PC-9 (cell line): Measurements from ENCODE around the gene PHPT1. TPM values are rescaled to one million over a fixed set of nuclear protein-coding genes. Genes with fewer than 3 reads are reported as not detected.

Experiments
- BruUV-seq: library from RNA; stranded (reverse); fragments of 400-500 nt; replicated peaks from 2 replicates; lab custom pipeline; 2021; lab: Mats Ljungman, UMichigan
- CTCF ChIA-PET: fragments of 300-600 bp; sonication (Branson Sonifier 250); formaldehyde crosslinking; loops from one replicate; lab custom pipeline; 2022; ENCODE audit warnings: antibody characterized with exemption; lab: Charles Lee
- POLR2A ChIA-PET: fragments of 300-600 bp; sonication (Branson Sonifier 250); formaldehyde crosslinking; loops from one replicate; lab custom pipeline; 2022; ENCODE audit warnings: antibody characterized with exemption; ENCODE audit not compliant: unreplicated experiment; lab: Charles Lee
- DNase-seq, 2 experiments: peaks; one replicate each; pipeline versions ENCODE4 v3.0.0 to v3.0.0-alpha.2; 2015 to 2022; ENCODE audit warnings: mixed read lengths in 1 of 2
- H2AFZ ChIP-seq: fragments of 200-600 bp; sonication (generic); 2 replicates; pipeline ENCODE4 v1.8.1; 2017; ENCODE audit warnings: antibody characterized with exemption
- H3F3A ChIP-seq: fragments of 200-600 bp; sonication (generic); 2 replicates; pipeline ENCODE4 v1.8.1; 2017; ENCODE audit warnings: antibody characterized with exemption, mild to moderate bottlenecking, low read depth; ENCODE audit not compliant: insufficient read depth
- H3K27ac ChIP-seq: fragments of 200-600 bp; sonication (generic); 2 replicates; pipeline ENCODE4 v1.6.1; 2016; ENCODE audit warnings: mixed run types
- H3K27me3 ChIP-seq: fragments of 200-600 bp; sonication (generic); 2 replicates; pipeline ENCODE4 v1.6.1; 2016; ENCODE audit warnings: low read depth, mixed run types; ENCODE audit not compliant: insufficient read depth
- H3K36me3 ChIP-seq: fragments of 200-600 bp; sonication (generic); 2 replicates; pipeline ENCODE4 v1.6.1; 2016; ENCODE audit warnings: low read depth, mixed run types
- H3K4me1 ChIP-seq: fragments of 200-600 bp; sonication (generic); replicated peaks from 2 replicates; pipeline ENCODE4 v1.6.1; 2016; ENCODE audit warnings: mixed run types; ENCODE audit not compliant: insufficient read depth
- H3K4me2 ChIP-seq: fragments of 200-600 bp; sonication (generic); 2 replicates; pipeline ENCODE4 v1.6.1; 2017; ENCODE audit warnings: mixed run types
- H3K4me3 ChIP-seq: fragments of 200-600 bp; sonication (generic); 2 replicates; pipeline ENCODE4 v1.6.1; 2016; ENCODE audit warnings: mixed run types
- H3K79me2 ChIP-seq: fragments of 200-600 bp; sonication (generic); 2 replicates; pipeline ENCODE4 v1.6.1; 2017; ENCODE audit warnings: low read depth, mixed run types
- H3K9me2 ChIP-seq: fragments of 200-600 bp; sonication (generic); 2 replicates; pipeline ENCODE4 v1.8.1; 2017; ENCODE audit warnings: mild to moderate bottlenecking; ENCODE audit not compliant: insufficient read depth
- H3K9me3 ChIP-seq: fragments of 200-600 bp; sonication (generic); 2 replicates; pipeline ENCODE4 v1.8.1; 2016; ENCODE audit warnings: low read depth; ENCODE audit not compliant: insufficient read depth
- H4K20me1 ChIP-seq: fragments of 200-600 bp; sonication (generic); 2 replicates; pipeline ENCODE4 v1.8.1; 2017; ENCODE audit not compliant: insufficient read depth
- CTCF ChIP-seq: fragments of 200-600 bp; sonication (generic); conservative IDR thresholded peaks from 2 replicates; pipeline ENCODE4 v1.6.1; 2017; ENCODE audit warnings: mixed run types, antibody characterized with exemption, mild to moderate bottlenecking, moderate library complexity
- EZH2 ChIP-seq: fragments of 200-600 bp; sonication (generic); IDR thresholded peaks from 2 replicates; pipeline ENCODE4 v1.8.0; 2017; ENCODE audit warnings: antibody characterized with exemption, low read depth
- intact Hi-C: fragments of 100-400 bp; cut with micrococcal nuclease; formaldehyde crosslinking; loops from one replicate; pipeline ENCODE4 v1.10.0; 2022; ENCODE audit not compliant: unreplicated experiment
- total RNA-seq: library from RNA; stranded (reverse); gene quantifications from 2 replicates; pipeline ENCODE4 v1.2.3, GENCODE V29; 2021

PHPT1 gene
- total RNA-seq, 1 experiment from 2014 or later, result 112 TPM

GRCh38 chr9:136804509-136805206, 44.6 kb upstream of the PHPT1 start:
- H3K79me2 ChIP-seq, result peaks cover 15% of the 10 kb centered on the region
- no peaks in the 10 kb centered on the region for H3K9me2 ChIP-seq
- TF ChIP-seq CTCF (no peak), EZH2 (no peak)
- no peaks in the 10 kb centered on the region for H3K27me3 ChIP-seq
- CTCF ChIA-PET, result interaction anchor here (0.6 kb wide), 2 partner anchors 74 to 75 kb away, joined by 5 to 13 read pairs; no protein-coding TSS in a partner anchor
- peak in 1 of 2 experiments; percentile 34 for DNase-seq
- no peak overlapping the region for H3K27ac ChIP-seq
- H3F3A ChIP-seq, result peaks cover 20% of the 10 kb centered on the region
- H3K4me2 ChIP-seq, result no peak overlapping the region
- no peaks in the 10 kb centered on the region for H3K9me3 ChIP-seq
- H3K4me1 ChIP-seq, result peaks cover 34% of the 10 kb centered on the region
- H2AFZ ChIP-seq, result no peak overlapping the region
- H3K4me3 ChIP-seq, result no peak overlapping the region
- H3K36me3 ChIP-seq, result 0 out of 2 replicates have a peak, but pooled peaks cover under 1% of the 10 kb centered on the region
- POLR2A ChIA-PET, result no interaction called here
- BruUV-seq, result no TSS peak
- H4K20me1 ChIP-seq, result peaks cover 3% of the 10 kb centered on the region; the same call in 1 of the 2 replicates
- intact Hi-C loops, result no loop called here

- POLR2A ChIA-PET, result no interaction called here
- intact Hi-C loops, result no loop called here
Measured at GRCh38 chr9:136805207-136805740, 43.9 kb upstream of the PHPT1 start.

GRCh38 chr9:136806067-136806466, 43.1 kb upstream of the PHPT1 start:
- TF ChIP-seq CTCF, result no peak
- no peak for TF ChIP-seq EZH2
- no peak for DNase-seq
- BruUV-seq, result no TSS peak
- POLR2A ChIA-PET, result interaction anchor here (0.6 kb wide), 1 partner anchor 131 kb away, joined by 4 read pairs; no protein-coding TSS in a partner anchor
- Histone ChIP-seq H3K9me3 (no peaks in the 10 kb centered on the region), H3K4me2 (peak overlapping the region; percentile 97), H3K27me3 (no peaks in the 10 kb centered on the region), H4K20me1 (peaks cover 10% of the 10 kb centered on the region; the same call in 1 of the 2 replicates), H3K4me3 (no peak overlapping the region), H3K4me1 (peaks cover 25% of the 10 kb centered on the region), H3K27ac (no peak overlapping the region), H3F3A (peaks cover 12% of the 10 kb centered on the region), H2AFZ (no peak overlapping the region), H3K79me2 (peaks cover 29% of the 10 kb centered on the region), H3K36me3 (peaks cover 5% of the 10 kb centered on the region; the same call in 1 of the 2 replicates), H3K9me2 (no peaks in the 10 kb centered on the region)
- intact Hi-C loops, result no loop called here
- CTCF ChIA-PET, result no interaction called here

More at GRCh38 chr9:136805207-136805740, 43.9 kb upstream of the PHPT1 start:
- H3F3A ChIP-seq, result peaks cover 19% of the 10 kb centered on the region
- H3K9me3 ChIP-seq, result no peaks in the 10 kb centered on the region
- CTCF ChIA-PET, result interaction anchor here (0.6 kb wide), 1 partner anchor 75 kb away, joined by 13 read pairs; no protein-coding TSS in a partner anchor
- BruUV-seq, result no TSS peak
- no peak for DNase-seq
- H3K36me3 ChIP-seq, result peaks cover 5% of the 10 kb centered on the region; the same call in 1 of the 2 replicates
- H3K4me3 ChIP-seq, result no peak overlapping the region
- H3K9me2 ChIP-seq, result no peaks in the 10 kb centered on the region
- no peaks in the 10 kb centered on the region for H3K27me3 ChIP-seq
- no peak for TF ChIP-seq CTCF
- TF ChIP-seq EZH2, result no peak
- no peak overlapping the region for H2AFZ ChIP-seq
- peaks cover 9% of the 10 kb centered on the region; the same call in 1 of the 2 replicates for H4K20me1 ChIP-seq
- H3K4me2 ChIP-seq, result no peak overlapping the region
- peaks cover 32% of the 10 kb centered on the region for H3K4me1 ChIP-seq
- H3K27ac ChIP-seq, result no peak overlapping the region
- peaks cover 21% of the 10 kb centered on the region for H3K79me2 ChIP-seq
